ENCODE measurements around the gene EHD4.

Gene EHD4

DNA sequence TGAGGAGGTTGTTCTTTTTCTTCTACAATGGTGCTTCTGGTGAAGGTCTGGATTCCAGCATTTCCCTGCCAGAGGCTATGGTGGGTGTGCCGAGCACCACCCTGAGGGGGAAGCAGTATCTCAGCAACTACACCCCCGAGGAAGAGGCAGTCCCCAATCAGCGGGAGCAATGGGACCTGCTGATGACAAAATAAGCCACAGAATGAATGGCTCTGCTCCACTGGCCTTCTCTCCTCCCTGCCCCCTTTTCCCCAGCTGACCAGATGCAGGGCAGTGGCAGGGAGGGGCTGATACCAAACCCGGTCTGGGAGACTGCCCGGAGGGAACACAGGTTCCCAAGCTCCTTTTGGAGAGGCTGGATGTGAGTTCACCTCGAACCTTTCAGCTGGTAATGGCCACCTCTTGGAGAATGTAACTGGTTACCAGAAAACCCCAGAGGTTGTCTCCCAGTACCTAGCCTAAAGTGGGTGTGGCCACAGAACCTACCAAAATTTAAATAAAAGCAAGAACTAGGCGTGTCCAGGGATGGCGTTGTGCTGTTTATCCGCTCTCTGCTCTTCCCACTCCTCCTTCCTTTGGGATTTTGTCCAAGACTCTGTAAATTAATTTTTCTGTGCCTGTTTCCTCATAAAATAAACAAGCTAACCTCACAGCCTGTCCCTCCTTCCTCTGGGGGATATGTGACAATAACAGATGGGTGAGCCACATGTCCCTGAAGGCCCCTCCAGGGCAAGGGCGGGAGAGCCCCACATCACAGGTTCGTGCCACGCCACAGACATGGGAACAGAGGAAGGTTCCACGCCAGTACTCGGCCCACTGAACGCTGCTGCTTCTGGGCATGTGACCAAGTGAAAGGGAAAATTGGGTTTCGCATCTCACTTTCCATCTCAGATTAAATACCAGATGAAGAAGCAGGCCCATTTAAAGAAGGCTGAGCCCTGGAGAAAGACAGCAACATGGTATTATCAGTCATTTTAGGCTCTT is 43.4 kb downstream of the EHD4 start:
- TF ChIP-seq, protein P1, sequence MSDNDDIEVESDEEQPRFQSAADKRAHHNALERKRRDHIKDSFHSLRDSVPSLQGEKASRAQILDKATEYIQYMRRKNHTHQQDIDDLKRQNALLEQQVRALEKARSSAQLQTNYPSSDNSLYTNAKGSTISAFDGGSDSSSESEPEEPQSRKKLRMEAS (IDR thresholded peaks at IDR 0.05; ENCODE audit: low read depth, low read length): no peak
- TF ChIP-seq MYC (IDR thresholded peaks at IDR 0.05; ENCODE audit: low read depth, low read length) (no peak), POLR2A (IDR thresholded peaks at IDR 0.05; ENCODE audit: extremely low read depth, insufficient read length) (no peak)
- TF ChIP-seq, protein P2, sequence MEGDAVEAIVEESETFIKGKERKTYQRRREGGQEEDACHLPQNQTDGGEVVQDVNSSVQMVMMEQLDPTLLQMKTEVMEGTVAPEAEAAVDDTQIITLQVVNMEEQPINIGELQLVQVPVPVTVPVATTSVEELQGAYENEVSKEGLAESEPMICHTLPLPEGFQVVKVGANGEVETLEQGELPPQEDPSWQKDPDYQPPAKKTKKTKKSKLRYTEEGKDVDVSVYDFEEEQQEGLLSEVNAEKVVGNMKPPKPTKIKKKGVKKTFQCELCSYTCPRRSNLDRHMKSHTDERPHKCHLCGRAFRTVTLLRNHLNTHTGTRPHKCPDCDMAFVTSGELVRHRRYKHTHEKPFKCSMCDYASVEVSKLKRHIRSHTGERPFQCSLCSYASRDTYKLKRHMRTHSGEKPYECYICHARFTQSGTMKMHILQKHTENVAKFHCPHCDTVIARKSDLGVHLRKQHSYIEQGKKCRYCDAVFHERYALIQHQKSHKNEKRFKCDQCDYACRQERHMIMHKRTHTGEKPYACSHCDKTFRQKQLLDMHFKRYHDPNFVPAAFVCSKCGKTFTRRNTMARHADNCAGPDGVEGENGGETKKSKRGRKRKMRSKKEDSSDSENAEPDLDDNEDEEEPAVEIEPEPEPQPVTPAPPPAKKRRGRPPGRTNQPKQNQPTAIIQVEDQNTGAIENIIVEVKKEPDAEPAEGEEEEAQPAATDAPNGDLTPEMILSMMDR (IDR thresholded peaks at IDR 0.05; ENCODE audit: low read depth, low read length): no peak
- no peak overlapping the region for H3K4me3 ChIP-seq (ENCODE audit: low read depth, low read length)
- DNase-seq (ENCODE audit: low read depth): no peak

DNA sequence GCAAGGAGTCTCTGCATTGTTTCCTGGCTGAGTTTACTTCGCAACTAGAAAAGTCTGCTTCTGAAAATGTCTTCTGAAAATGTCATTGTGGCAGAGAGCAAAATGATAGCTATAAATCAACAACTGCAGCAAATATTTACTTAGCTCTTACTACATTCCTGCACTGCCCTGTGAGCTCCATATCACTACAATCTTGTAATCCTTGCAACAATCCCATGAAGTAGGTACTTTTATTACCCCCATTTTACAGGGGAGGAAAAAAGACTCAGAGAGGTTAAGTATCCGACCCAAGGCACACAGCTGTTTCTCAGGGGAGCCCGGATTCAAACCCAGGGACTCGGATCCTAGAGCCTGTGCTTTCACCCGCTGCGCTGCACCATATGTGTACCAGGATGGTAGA is 44.3 kb downstream of the EHD4 start:
- H3K4me3 ChIP-seq (ENCODE audit: low read depth, low read length): no peak overlapping the region
- no peak for TF ChIP-seq MYC (IDR thresholded peaks at IDR 0.05; ENCODE audit: low read depth, low read length)
- TF ChIP-seq POLR2A (IDR thresholded peaks at IDR 0.05; ENCODE audit: extremely low read depth, insufficient read length): no peak
- TF ChIP-seq, protein P2 (IDR thresholded peaks at IDR 0.05; ENCODE audit: low read depth, low read length): no peak
- TF ChIP-seq, protein P1 (IDR thresholded peaks at IDR 0.05; ENCODE audit: low read depth, low read length): no peak
- DNase-seq (ENCODE audit: low read depth): no peak

DNA sequence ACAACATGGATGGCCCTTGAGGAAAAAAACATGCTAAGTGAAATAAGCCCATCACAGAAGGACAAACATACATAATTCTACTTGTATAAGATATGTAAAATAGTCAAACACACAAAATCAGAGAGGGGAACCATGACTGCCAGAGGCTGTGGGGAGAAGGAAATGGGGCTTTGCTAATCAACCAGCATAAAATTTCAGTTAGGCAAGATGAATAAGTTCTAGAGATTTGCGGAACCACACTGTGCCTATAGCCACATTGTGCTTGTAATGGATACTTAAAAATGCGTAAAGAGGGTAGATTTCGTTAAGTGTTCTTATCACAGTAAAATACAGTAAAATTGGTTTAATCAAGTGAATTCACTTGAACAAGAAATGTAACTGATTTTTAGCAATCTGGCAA is 44.8 kb downstream of the EHD4 start:
- H3K4me3 ChIP-seq (ENCODE audit: low read depth, low read length): no peak overlapping the region
- TF ChIP-seq, protein P1 (IDR thresholded peaks at IDR 0.05; ENCODE audit: low read depth, low read length): no peak
- no peak for TF ChIP-seq MYC (IDR thresholded peaks at IDR 0.05; ENCODE audit: low read depth, low read length)
- TF ChIP-seq, protein P2 (IDR thresholded peaks at IDR 0.05; ENCODE audit: low read depth, low read length): no peak
- no peak for TF ChIP-seq POLR2A (IDR thresholded peaks at IDR 0.05; ENCODE audit: extremely low read depth, insufficient read length)
- no peak for DNase-seq (ENCODE audit: low read depth)

- H3K4me3 ChIP-seq (ENCODE audit: low read depth, low read length): no peak overlapping the region
- TF ChIP-seq, protein P2 (IDR thresholded peaks at IDR 0.05; ENCODE audit: low read depth, low read length): no peak
- no peak for DNase-seq (ENCODE audit: low read depth)
Observed at GRCh38 chr15:41926185-41927056, 45.9 kb downstream of the EHD4 start.

GRCh38 chr15:41925086-41925608 is 47.2 kb downstream of the EHD4 start:
- no peak for TF ChIP-seq POLR2A (IDR thresholded peaks at IDR 0.05; ENCODE audit: extremely low read depth, insufficient read length)
- no peak for TF ChIP-seq MYC (IDR thresholded peaks at IDR 0.05; ENCODE audit: low read depth, low read length)
- TF ChIP-seq, protein P2 (IDR thresholded peaks at IDR 0.05; ENCODE audit: low read depth, low read length): no peak
- TF ChIP-seq, protein P1 (IDR thresholded peaks at IDR 0.05; ENCODE audit: low read depth, low read length): no peak
- H3K4me3 ChIP-seq (ENCODE audit: low read depth, low read length): no peak overlapping the region
- no peak for DNase-seq (ENCODE audit: low read depth)
